ENCODE data around the gene ABCC4. TPM values are rescaled to one million over a fixed set of nuclear protein-coding genes. Genes with fewer than 3 reads are reported as not detected.

ABCC4 gene
- total RNA-seq, 1 experiment from 2014 or later: 52.0 TPM

DNA sequence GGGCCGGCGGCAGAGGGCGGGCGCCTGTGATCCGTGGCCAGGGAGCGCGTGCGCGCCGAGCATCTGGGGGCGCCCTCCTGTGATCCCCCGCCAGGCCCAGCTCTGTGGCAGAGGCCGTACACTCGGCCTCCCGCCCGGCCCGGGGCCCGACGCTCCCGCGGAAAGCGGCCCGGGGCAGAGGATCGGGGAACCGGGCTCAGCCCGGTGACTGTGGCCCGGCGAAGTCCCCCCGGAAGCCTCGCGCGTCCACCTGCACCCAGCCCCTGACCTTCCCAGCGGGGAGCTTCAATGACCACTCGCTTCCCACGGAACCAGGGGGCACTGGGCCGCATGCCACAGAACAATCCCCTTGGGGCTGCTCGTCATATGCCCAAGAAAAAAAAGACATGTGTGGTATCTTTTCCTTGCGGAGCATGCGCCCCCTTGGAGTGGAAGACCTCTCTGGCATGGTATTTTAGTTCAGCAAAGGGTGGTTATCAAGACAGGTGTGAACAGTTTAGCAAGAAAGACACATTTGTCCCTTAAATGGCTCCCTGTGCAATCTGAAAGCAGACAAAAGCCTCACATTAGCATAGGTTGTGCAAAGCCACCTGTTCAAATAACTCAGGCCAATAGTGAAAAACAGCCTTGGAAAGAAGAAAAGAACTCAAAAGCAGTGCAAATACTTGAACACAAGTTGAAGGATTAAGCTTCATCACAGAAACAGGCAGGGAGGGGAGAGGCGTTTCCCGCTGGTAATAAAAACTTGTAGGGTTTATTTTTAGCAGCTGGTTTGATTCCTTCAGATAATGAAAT, 298.0 kb downstream of the ABCC4 start:
- DNase-seq (ENCODE audit: low spot score): no peak
- Histone ChIP-seq H3K36me3 (ENCODE audit: insufficient read depth, low read length, poor library complexity, severe bottlenecking) (no peaks in the 10 kb centered on the region), H3K9me3 (ENCODE audit: low read depth, low read length, poor library complexity, severe bottlenecking) (no peaks in the 10 kb centered on the region), H3K4me3 (ENCODE audit: low read depth, low read length, poor library complexity, severe bottlenecking) (no peak overlapping the region), H3K27me3 (replicated peaks; ENCODE audit: insufficient read depth, low read depth, low read length, poor library complexity) (no peaks in the 10 kb centered on the region), H3K4me1 (ENCODE audit: insufficient read depth, low read length, poor library complexity, severe bottlenecking) (peaks cover 6% of the 10 kb centered on the region), H3K27ac (ENCODE audit: low read depth, low read length, poor library complexity, severe bottlenecking) (no peak overlapping the region)
- no TSS peak for BruUV-seq (replicated peaks)
- CTCF ChIA-PET: interaction anchor here (0.5 kb wide), 1 partner anchor 293 kb away, joined by 11 read pairs; no protein-coding TSS in a partner anchor
- intact Hi-C loops (cut with micrococcal nuclease; ENCODE audit: unreplicated experiment): no loop called here
- POLR2A ChIA-PET (ENCODE audit: low non-redundant PET): no interaction called here
- TF ChIP-seq EZH2 (IDR thresholded peaks at IDR 0.05; ENCODE audit: borderline replicate concordance, low read depth, low read length, poor library complexity, severe bottlenecking): no peak
- TF ChIP-seq, protein P1, sequence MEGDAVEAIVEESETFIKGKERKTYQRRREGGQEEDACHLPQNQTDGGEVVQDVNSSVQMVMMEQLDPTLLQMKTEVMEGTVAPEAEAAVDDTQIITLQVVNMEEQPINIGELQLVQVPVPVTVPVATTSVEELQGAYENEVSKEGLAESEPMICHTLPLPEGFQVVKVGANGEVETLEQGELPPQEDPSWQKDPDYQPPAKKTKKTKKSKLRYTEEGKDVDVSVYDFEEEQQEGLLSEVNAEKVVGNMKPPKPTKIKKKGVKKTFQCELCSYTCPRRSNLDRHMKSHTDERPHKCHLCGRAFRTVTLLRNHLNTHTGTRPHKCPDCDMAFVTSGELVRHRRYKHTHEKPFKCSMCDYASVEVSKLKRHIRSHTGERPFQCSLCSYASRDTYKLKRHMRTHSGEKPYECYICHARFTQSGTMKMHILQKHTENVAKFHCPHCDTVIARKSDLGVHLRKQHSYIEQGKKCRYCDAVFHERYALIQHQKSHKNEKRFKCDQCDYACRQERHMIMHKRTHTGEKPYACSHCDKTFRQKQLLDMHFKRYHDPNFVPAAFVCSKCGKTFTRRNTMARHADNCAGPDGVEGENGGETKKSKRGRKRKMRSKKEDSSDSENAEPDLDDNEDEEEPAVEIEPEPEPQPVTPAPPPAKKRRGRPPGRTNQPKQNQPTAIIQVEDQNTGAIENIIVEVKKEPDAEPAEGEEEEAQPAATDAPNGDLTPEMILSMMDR (conservative IDR thresholded peaks at IDR 0.05; ENCODE audit: low read depth, low read length): no peak

DNA sequence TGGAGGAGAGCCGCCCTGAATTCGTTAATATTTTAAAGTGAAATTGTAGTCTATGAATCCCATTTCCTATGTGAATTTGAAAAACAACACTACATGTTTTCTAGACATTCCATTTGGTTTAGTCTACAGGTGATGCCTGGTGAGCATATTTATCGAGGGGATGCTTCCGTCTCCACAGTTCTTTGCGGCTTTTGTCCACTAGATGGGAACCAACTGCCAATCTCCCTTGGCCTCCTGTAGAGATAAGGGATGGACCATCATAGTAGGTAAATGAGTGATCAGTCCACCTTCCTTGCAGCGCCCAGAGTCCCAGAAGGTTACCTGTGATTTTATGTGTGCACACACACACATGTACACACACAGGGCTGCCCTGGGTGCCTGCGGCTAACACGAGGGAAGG, 299.1 kb downstream of the ABCC4 start:
- no peak for DNase-seq (ENCODE audit: low spot score)
- Histone ChIP-seq H3K4me1 (ENCODE audit: insufficient read depth, low read length, poor library complexity, severe bottlenecking) (peaks cover 6% of the 10 kb centered on the region), H3K27ac (ENCODE audit: low read depth, low read length, poor library complexity, severe bottlenecking) (no peak overlapping the region), H3K27me3 (replicated peaks; ENCODE audit: insufficient read depth, low read depth, low read length, poor library complexity) (no peaks in the 10 kb centered on the region), H3K36me3 (ENCODE audit: insufficient read depth, low read length, poor library complexity, severe bottlenecking) (no peaks in the 10 kb centered on the region), H3K4me3 (ENCODE audit: low read depth, low read length, poor library complexity, severe bottlenecking) (no peak overlapping the region), H3K9me3 (ENCODE audit: low read depth, low read length, poor library complexity, severe bottlenecking) (no peaks in the 10 kb centered on the region)
- ChIA-PET CTCF (no interaction called here), POLR2A (ENCODE audit: low non-redundant PET) (no interaction called here)
- TF ChIP-seq EZH2 (IDR thresholded peaks at IDR 0.05; ENCODE audit: borderline replicate concordance, low read depth, low read length, poor library complexity, severe bottlenecking): no peak
- TF ChIP-seq, protein P1 (conservative IDR thresholded peaks at IDR 0.05; ENCODE audit: low read depth, low read length): no peak
- BruUV-seq (replicated peaks): no TSS peak
- intact Hi-C loops (cut with micrococcal nuclease; ENCODE audit: unreplicated experiment): no loop called here

DNA sequence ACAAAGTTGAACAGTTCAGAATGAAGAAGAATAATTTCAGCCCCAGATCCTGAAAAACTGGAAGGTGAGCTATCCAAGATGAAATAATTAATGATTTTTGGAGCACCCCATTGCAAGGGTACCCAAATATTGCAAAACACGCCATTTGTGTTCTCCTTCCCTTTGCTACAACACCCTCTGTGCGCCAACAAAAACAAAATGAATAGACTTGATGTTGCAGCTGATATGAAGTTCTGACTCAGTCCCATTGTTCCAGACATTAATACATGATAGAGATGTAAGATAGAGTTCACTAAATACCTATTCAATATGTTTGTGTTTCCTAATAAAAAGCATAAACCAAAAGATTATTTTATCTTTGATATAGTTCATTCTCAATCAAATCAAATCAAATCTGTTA, 301.4 kb downstream of the ABCC4 start:
- BruUV-seq (replicated peaks): no TSS peak
- POLR2A ChIA-PET (ENCODE audit: low non-redundant PET): no interaction called here
- H3K27me3 ChIP-seq (replicated peaks; ENCODE audit: insufficient read depth, low read depth, low read length, poor library complexity): no peaks in the 10 kb centered on the region
- CTCF ChIA-PET: no interaction called here
- intact Hi-C loops (cut with micrococcal nuclease; ENCODE audit: unreplicated experiment): no loop called here
- H3K4me3 ChIP-seq (ENCODE audit: low read depth, low read length, poor library complexity, severe bottlenecking): no peak overlapping the region
- peaks cover 6% of the 10 kb centered on the region for H3K4me1 ChIP-seq (ENCODE audit: insufficient read depth, low read length, poor library complexity, severe bottlenecking)
- H3K9me3 ChIP-seq (ENCODE audit: low read depth, low read length, poor library complexity, severe bottlenecking): no peaks in the 10 kb centered on the region
- no peaks in the 10 kb centered on the region for H3K36me3 ChIP-seq (ENCODE audit: insufficient read depth, low read length, poor library complexity, severe bottlenecking)
- H3K27ac ChIP-seq (ENCODE audit: low read depth, low read length, poor library complexity, severe bottlenecking): no peak overlapping the region
- no peak for DNase-seq (ENCODE audit: low spot score)
- TF ChIP-seq, protein P1 (conservative IDR thresholded peaks at IDR 0.05; ENCODE audit: low read depth, low read length): no peak
- no peak for TF ChIP-seq EZH2 (IDR thresholded peaks at IDR 0.05; ENCODE audit: borderline replicate concordance, low read depth, low read length, poor library complexity, severe bottlenecking)

Measured in A673 (cell line).